Measurements from ENCODE around the gene RGS18.

GRCh38 chr1:192162376-192162775 lies 4.1 kb downstream of the RGS18 start:
- TF ChIP-seq CTCF (IDR thresholded peaks at IDR 0.05) = no peak
- TF ChIP-seq POLR2A (IDR thresholded peaks at IDR 0.05) = no peak
